ENCODE results near the gene ZDHHC5.
"Not testable (repeated sequence)": the region's sequence is repeated elsewhere in the genome, so short reads cannot be mapped to it uniquely, and the experiment has no call there.

Gene ZDHHC5

GRCh38 chr11:57644748-57645688 is 22.9 kb upstream of the ZDHHC5 start:
- peak; percentile 69 for DNase-seq (ENCODE audit: low read depth)

GRCh38 chr11:57645689-57646085 is 22.2 kb upstream of the ZDHHC5 start:
- DNase-seq (ENCODE audit: low read depth) = no peak

- no peak for DNase-seq (ENCODE audit: low read depth)
Observed at GRCh38 chr11:57646194-57646798, 21.6 kb upstream of the ZDHHC5 start.

- no peak for DNase-seq (ENCODE audit: low read depth)
Observed at GRCh38 chr11:57646799-57647303, 21.1 kb upstream of the ZDHHC5 start.

GRCh38 chr11:57647372-57647771 is 20.5 kb upstream of the ZDHHC5 start:
- DNase-seq (ENCODE audit: low read depth) = no peak

GRCh38 chr11:57647960-57648800 is 19.7 kb upstream of the ZDHHC5 start:
- no peak for DNase-seq (ENCODE audit: low read depth)

- no peak for DNase-seq (ENCODE audit: low read depth)
Observed at GRCh38 chr11:57648801-57649735, 18.8 kb upstream of the ZDHHC5 start.

- DNase-seq (ENCODE audit: low read depth) = peak; percentile 26
Observed at GRCh38 chr11:57649826-57650738, 17.8 kb upstream of the ZDHHC5 start, which contains the start of gene YPEL4. YPEL4 (minus strand) TSS chr11:57649912; CDS start chr11:57647107, 2,805 bp downstream.

GRCh38 chr11:57650739-57651090 is 17.2 kb upstream of the ZDHHC5 start:
- DNase-seq (ENCODE audit: low read depth) = no peak

GRCh38 chr11:57651408-57651807 is 16.5 kb upstream of the ZDHHC5 start:
- no peak for DNase-seq (ENCODE audit: low read depth)

- DNase-seq (ENCODE audit: low read depth) = not testable (repeated sequence)
Observed at GRCh38 chr11:57652230-57652629, 15.7 kb upstream of the ZDHHC5 start.

GRCh38 chr11:57652662-57653061 is 15.3 kb upstream of the ZDHHC5 start:
- no peak for DNase-seq (ENCODE audit: low read depth)

- DNase-seq (ENCODE audit: low read depth) = no peak
Observed at GRCh38 chr11:57653163-57653562, 14.8 kb upstream of the ZDHHC5 start.

GRCh38 chr11:57656885-57657193 is 11.1 kb upstream of the ZDHHC5 start:
- DNase-seq (ENCODE audit: low read depth) = no peak

- DNase-seq (ENCODE audit: low read depth) = peak; percentile 98
Observed at GRCh38 chr11:57657194-57658022, 10.5 kb upstream of the ZDHHC5 start, which contains the start of gene CLP1. CLP1 (plus strand) TSS chr11:57657762; CDS start chr11:57659477, 1,715 bp downstream.

- no peak for DNase-seq (ENCODE audit: low read depth)
Observed at GRCh38 chr11:57658023-57658361, 9.9 kb upstream of the ZDHHC5 start.

GRCh38 chr11:57659669-57660068 is 8.2 kb upstream of the ZDHHC5 start:
- no peak for DNase-seq (ENCODE audit: low read depth)

- DNase-seq (ENCODE audit: low read depth) = no peak
Observed at GRCh38 chr11:57662893-57663292, 5.0 kb upstream of the ZDHHC5 start.

- no peak for DNase-seq (ENCODE audit: low read depth)
Observed at GRCh38 chr11:57663975-57664374, 3.9 kb upstream of the ZDHHC5 start.
